NCI-H1930 (cell line): Measurements from ENCODE around the gene DHX32.

ENCODE experiments used
- DNase-seq, 2 experiments: peaks; one replicate each; lab custom pipeline; 2025; lab: John Stamatoyannopoulos, UW

Gene DHX32

GRCh38 chr10:125811251-125811650 is 69.8 kb downstream of the DHX32 start:
- DNase-seq, result no peak

DNA sequence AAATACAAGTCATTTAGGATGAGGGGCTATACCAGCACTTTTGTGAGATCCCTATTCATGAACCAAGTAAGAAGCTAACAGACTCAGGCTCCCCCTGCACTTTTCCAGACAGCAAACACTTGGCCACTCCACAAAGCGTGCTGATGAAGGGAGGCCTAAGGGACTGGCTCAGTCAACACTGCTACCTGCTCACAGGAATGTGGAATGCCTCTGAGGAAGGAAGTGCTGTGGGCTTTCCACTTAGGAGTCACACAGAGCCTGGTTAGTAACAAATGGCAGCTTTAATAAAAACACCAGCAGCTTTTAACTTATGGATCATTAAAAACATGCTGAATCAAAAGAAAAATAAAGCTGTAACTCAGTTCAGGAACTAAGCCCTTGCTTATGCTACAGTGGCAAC is 73.0 kb downstream of the DHX32 start:
- no peak for DNase-seq

DNA sequence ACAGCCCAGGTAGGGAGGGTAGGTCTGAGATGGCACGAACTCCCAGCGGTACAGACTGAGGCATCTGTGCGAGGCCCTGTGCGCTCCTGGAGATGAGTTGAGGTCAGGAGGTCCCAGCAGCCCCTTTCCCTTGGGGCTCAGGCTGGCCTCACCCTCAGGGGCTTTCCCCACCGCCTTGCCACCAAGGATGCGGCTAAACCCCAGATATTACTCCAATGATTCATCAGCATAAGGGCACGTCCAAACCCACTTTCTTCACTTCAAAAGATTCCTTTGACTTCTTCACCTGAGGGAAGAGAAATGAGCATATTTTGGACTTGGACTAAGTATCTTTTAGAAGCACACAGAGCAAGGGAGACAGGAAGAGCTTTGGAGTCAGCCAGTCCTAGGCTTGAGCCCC is 78.4 kb downstream of the DHX32 start:
- no peak for DNase-seq

GRCh38 chr10:125802131-125802530 is 79.0 kb downstream of the DHX32 start:
- no peak for DNase-seq

DNA sequence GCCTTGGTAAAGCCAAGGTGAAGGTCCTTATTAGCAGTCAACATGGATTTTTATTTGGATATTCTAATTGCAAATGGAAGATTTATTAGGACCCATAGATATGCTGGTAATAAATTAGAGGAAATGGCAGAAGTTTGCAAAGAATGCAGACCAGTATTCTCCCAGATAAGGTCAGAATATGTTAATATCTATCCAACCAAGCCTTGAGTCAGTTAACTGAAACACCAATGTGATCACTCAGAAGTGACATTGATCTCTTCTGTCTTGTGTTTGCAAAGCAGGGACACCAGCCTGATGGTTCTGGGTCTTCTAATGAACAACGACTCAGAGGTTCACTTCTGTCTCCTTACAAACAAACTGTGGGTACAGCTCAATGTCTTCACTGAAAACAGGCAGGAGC is 79.5 kb downstream of the DHX32 start:
- no peak for DNase-seq

- DNase-seq, result no peak
These were observed 81.5 kb downstream of the DHX32 start for GRCh38 chr10:125799451-125800182.

GRCh38 chr10:125797994-125798662 is 83.0 kb downstream of the DHX32 start:
- no peak for DNase-seq

DNA sequence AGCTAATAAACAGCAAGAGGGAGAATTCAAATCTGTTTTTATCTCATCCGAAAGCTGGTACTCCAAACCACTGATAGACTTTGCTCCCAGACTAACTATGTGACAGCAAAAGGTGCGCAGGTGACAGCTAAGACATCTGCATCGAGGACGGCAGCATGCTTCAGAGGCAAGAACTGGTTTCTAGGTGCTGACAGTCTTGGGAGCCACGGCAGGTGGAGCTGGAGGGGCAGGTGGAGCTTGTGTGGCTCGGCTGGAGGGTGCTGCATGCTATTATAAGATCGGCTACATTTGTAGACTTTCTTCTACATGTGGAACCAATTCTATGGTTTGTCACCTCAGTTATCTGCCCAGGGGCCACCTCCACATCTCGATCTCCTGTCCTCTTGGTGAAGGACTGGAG is 83.7 kb downstream of the DHX32 start:
- DNase-seq, result no peak

- no peak for DNase-seq
These were observed 85.4 kb downstream of the DHX32 start for GRCh38 chr10:125795637-125796190.

- no peak for DNase-seq
These were observed 86.0 kb downstream of the DHX32 start for GRCh38 chr10:125795128-125795527.

DNA sequence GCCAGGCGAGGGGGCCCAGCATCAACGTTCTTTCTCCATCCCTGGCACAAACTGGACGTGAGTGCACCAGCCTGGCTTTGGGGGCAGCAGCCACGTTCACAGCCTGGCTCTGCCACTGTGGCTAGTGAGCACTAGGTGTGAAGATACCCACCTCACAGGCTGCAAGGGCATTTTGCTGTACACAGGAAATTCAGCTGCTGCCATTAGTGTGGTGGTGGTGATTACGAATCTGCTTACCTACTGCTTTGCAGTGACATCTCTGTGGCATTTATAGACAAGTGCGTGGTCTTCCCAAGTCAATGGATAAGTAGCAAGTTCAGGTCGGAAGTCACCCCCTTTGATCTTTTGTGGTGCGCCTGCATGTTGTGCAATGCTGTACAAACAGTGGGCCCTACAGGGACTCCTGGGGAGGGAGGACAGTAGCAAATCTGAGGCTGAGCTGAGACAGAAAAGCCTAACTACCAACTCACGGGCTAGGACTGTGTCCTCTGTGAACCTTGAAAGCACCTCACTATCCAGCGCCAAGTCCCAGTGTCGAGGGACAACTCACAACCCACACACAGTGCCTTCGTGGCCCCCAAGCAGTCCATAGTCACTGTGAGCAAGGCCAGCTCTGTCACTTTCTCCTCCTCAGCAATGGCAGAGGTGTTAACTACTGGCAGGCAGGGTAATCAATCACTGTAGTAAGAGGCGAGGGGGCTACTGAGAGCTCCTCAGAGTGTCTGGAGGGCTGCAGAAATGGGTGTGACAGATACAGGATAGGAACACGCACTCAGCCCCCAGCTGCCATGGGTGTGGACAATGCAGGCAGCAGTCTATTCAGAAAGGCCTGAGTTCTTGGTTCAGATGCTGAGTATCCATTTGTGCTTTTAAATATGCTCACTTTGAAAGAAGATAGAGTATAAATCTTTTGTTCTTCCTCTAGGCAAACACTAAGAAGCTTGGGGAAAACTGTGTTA is 88.5 kb downstream of the DHX32 start:
- no peak for DNase-seq

GRCh38 chr10:125788156-125789034 is 92.7 kb downstream of the DHX32 start:
- DNase-seq, result no peak
